ENCODE data around the gene SLCO3A1. TPM values are rescaled to one million over a fixed set of nuclear protein-coding genes. Genes with fewer than 3 reads are reported as not detected.
"Not testable (repeated sequence)": the region's sequence is repeated elsewhere in the genome, so short reads cannot be mapped to it uniquely, and the experiment has no call there.

The SLCO3A1 gene
- total RNA-seq, 1 donor from 2014 or later, result 6.3 TPM

DNA sequence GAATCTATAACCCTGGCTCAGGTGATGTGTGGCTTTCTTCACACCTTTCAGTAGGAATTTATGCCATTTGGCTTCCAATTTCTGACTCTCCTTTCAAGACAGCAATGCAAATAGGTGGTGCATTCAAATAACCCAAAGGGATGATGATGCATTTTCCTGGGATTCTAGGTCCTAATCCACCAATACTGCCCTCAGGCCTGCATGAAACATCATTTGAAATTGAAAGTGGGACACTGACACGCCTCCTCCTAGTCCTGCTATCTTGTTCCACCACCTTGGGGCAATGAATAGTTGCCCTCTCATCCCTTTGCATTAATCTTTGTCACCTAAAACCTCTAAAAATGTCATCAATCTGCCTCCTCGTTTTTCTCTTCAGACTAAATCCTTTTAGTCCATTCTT lies 341.7 kb downstream of the SLCO3A1 start:
- H3K4me3 Mint-ChIP-seq, result no peak overlapping the region
- H3K9me3 Mint-ChIP-seq, result no peaks in the 10 kb centered on the region
- H3K27me3 Mint-ChIP-seq (ENCODE audit: low read depth), result no peaks in the 10 kb centered on the region
- DNase-seq (ENCODE audit: low read depth, low spot score), result no peak
- no peaks in the 10 kb centered on the region for H3K36me3 Mint-ChIP-seq (ENCODE audit: low read depth)
- no peak overlapping the region for H3K27ac Mint-ChIP-seq (ENCODE audit: unreplicated experiment)
- TF ChIP-seq, protein P1, sequence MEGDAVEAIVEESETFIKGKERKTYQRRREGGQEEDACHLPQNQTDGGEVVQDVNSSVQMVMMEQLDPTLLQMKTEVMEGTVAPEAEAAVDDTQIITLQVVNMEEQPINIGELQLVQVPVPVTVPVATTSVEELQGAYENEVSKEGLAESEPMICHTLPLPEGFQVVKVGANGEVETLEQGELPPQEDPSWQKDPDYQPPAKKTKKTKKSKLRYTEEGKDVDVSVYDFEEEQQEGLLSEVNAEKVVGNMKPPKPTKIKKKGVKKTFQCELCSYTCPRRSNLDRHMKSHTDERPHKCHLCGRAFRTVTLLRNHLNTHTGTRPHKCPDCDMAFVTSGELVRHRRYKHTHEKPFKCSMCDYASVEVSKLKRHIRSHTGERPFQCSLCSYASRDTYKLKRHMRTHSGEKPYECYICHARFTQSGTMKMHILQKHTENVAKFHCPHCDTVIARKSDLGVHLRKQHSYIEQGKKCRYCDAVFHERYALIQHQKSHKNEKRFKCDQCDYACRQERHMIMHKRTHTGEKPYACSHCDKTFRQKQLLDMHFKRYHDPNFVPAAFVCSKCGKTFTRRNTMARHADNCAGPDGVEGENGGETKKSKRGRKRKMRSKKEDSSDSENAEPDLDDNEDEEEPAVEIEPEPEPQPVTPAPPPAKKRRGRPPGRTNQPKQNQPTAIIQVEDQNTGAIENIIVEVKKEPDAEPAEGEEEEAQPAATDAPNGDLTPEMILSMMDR (conservative IDR thresholded peaks at IDR 0.05), result no peak
- no peaks in the 10 kb centered on the region for H3K4me1 Mint-ChIP-seq

DNA sequence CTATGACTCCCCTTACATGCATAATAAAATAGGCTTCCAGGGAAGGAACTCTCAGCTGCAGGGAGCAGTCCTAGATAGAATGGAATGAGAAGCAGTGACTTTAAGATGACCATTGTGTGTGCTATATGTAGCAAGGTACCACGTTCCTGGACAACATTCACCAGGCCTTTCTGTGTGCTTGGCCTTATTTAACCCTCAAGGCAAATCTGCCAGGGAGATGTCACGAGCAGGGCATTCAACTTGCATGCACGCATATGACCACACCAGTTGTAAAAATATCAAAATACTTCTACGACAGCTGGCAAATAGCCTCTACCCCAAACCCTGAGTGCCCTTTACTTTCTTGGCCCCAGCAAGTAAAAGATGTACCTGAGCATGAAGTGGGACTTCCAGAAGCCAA lies 342.8 kb downstream of the SLCO3A1 start:
- H3K27me3 Mint-ChIP-seq (ENCODE audit: low read depth), result no peaks in the 10 kb centered on the region
- no peaks in the 10 kb centered on the region for H3K9me3 Mint-ChIP-seq
- H3K4me3 Mint-ChIP-seq, result no peak overlapping the region
- TF ChIP-seq, protein P1 (conservative IDR thresholded peaks at IDR 0.05), result no peak
- no peak for DNase-seq (ENCODE audit: low read depth, low spot score)
- no peaks in the 10 kb centered on the region for H3K36me3 Mint-ChIP-seq (ENCODE audit: low read depth)
- no peaks in the 10 kb centered on the region for H3K4me1 Mint-ChIP-seq
- no peak overlapping the region for H3K27ac Mint-ChIP-seq (ENCODE audit: unreplicated experiment)

DNA sequence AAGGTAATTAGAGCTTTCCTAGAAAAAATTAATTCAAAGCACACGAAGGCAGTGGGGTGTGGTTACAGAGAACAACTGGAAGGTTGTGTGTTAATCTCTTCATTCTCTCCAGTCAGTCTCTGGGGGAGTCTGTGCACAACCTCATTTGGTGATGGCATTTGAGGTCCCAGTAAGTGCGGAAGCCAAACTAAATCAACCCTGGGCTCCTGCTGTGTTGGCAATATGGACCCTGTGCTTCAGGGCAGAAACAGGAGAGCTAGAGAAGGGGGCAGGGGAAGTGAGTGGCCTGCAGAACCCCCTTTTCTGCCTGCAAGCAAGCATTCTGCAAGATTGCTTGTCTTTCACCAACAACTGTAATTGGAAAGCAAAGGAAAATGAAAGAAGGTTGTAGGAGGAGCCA lies 344.2 kb downstream of the SLCO3A1 start:
- Mint-ChIP-seq H3K4me3 (no peak overlapping the region), H3K4me1 (no peaks in the 10 kb centered on the region), H3K27me3 (ENCODE audit: low read depth) (no peaks in the 10 kb centered on the region), H3K9me3 (peaks cover 2% of the 10 kb centered on the region), H3K27ac (ENCODE audit: unreplicated experiment) (no peak overlapping the region), H3K36me3 (ENCODE audit: low read depth) (no peaks in the 10 kb centered on the region)
- no peak for DNase-seq (ENCODE audit: low read depth, low spot score)
- TF ChIP-seq, protein P1 (conservative IDR thresholded peaks at IDR 0.05), result no peak

DNA sequence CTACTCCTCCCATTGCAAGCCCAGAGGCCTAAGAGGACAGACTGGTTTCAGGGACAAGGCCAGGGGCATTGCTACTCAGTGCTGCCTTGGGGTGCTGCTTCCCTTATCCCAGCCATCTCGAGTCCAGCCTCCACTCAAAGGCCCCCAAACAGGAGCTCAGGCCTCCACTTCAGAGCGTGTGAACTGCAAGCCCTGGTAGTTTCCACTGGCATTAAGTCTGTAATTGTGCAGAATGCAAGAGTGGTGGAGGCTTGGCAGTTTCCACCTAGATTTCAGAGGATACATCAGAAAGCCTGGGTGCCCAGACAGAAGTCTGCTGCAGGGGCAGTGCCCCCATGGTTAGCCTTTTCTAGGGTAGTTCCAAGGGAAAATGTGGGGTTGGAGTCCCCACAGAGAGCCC lies 347.4 kb downstream of the SLCO3A1 start:
- no peak for DNase-seq (ENCODE audit: low read depth, low spot score)
- TF ChIP-seq, protein P1 (conservative IDR thresholded peaks at IDR 0.05), result no peak

DNA sequence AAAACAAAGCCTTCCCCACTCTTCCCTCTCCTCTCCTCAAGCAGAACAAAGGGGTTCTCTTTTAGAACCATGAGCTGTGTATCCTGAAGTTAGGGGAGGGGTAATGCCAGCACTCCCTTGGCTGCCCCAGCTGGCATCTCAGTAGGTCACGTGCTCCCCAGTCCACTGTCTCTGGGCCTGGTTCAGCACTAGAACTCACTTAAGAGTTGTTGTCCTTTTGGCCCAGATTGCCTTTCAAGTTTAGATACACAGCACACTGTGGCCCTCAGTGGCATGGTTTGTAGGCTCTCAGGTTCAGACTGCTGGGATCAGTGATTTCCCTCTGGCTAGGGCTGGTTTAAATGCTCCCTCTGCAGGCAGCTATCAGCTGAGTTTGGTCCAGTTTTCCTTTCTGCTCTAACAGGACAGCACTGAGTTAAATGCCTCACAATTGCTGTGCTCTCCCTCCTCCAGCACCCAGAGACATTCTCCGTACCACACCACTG lies 351.8 kb downstream of the SLCO3A1 start:
- no peaks in the 10 kb centered on the region for H3K36me3 Mint-ChIP-seq (ENCODE audit: low read depth)
- H3K9me3 Mint-ChIP-seq, result peaks cover 9% of the 10 kb centered on the region
- TF ChIP-seq, protein P1 (conservative IDR thresholded peaks at IDR 0.05), result no peak
- no peaks in the 10 kb centered on the region for H3K4me1 Mint-ChIP-seq
- H3K27me3 Mint-ChIP-seq (ENCODE audit: low read depth), result no peaks in the 10 kb centered on the region
- H3K4me3 Mint-ChIP-seq, result no peak overlapping the region
- no peak overlapping the region for H3K27ac Mint-ChIP-seq (ENCODE audit: unreplicated experiment)
- DNase-seq (ENCODE audit: low read depth, low spot score), result no peak

More for the DNA sequence above, 347.4 kb downstream of the SLCO3A1 start:
- Mint-ChIP-seq H3K36me3 (ENCODE audit: low read depth) (no peaks in the 10 kb centered on the region), H3K27ac (ENCODE audit: unreplicated experiment) (no peak overlapping the region), H3K27me3 (ENCODE audit: low read depth) (no peaks in the 10 kb centered on the region), H3K9me3 (peaks cover 9% of the 10 kb centered on the region), H3K4me1 (no peaks in the 10 kb centered on the region), H3K4me3 (no peak overlapping the region)

DNA sequence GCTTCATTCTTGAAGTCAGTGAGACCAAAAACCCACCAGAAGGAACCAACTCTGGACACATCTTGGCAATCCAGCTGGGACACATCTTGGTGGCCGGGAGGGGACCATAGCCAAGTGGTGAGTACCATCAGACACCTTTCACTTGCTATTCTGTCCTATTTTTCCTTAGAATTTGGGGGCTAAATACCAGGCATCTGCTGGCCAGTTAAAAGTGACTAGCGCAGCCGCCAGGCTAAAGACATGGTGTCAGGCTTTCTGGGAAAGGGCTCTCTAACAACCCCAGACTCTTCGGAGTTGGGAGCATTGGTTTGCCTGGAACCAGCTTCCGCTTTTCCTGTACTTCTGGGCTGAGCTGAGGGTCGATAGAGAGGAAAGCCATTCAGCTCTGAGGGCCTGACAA lies 354.1 kb downstream of the SLCO3A1 start:
- H3K27ac Mint-ChIP-seq (ENCODE audit: unreplicated experiment); H3K4me3 Mint-ChIP-seq; H3K36me3 Mint-ChIP-seq (ENCODE audit: low read depth); H3K4me1 Mint-ChIP-seq; H3K27me3 Mint-ChIP-seq (ENCODE audit: low read depth); DNase-seq (ENCODE audit: low read depth, low spot score): not testable (repeated sequence)
- H3K9me3 Mint-ChIP-seq, result peaks cover 11% of the 10 kb centered on the region
